MM.1S (cell line): ENCODE measurements around the gene ESR2.

Experiments
- EZH2 ChIP-seq: fragments of 300-600 bp; sonication (generic); optimal IDR thresholded peaks from 2 replicates; pipeline ENCODE3; 2017; ENCODE audit warnings: low read depth, mild to moderate bottlenecking, antibody characterized with exemption, low read length, mixed read lengths
- TF ChIP-seq, protein P1 (sequence below): fragments of 300-600 bp; sonication (generic); IDR thresholded peaks from 2 replicates; pipeline ENCODE4 v1.5.1; 2016; ENCODE audit warnings: antibody characterized with exemption, low read length, mixed read lengths

DNA sequence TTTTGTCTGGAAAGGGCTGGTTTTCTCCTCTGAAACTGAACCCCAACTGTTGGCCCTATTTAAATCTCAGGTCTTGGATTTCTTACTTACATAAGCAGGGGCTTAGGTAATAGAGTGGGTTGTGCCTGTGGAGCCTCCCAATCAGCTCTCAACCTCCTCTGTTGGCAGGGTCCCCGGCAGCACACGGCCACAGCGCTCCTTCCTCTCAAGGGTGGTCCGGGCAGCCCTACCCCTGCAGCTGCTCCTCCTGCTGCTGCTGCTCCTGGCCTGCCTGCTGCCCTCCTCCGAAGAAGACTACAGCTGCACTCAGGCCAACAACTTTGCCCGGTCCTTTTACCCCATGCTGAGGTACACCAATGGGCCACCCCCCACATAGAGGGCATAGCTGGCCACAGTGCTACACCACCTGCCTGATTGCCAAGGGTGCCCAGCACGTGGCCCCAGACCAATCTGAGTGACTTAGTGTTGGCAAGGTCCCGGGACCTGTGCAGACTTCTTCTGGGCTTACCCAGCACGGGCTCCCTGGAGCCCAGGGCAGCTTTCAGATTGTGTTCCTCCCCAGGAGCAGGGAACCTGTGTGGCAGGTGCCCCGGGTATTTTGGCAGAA, 68.9 kb downstream of the ESR2 start:
- TF ChIP-seq, protein P1, sequence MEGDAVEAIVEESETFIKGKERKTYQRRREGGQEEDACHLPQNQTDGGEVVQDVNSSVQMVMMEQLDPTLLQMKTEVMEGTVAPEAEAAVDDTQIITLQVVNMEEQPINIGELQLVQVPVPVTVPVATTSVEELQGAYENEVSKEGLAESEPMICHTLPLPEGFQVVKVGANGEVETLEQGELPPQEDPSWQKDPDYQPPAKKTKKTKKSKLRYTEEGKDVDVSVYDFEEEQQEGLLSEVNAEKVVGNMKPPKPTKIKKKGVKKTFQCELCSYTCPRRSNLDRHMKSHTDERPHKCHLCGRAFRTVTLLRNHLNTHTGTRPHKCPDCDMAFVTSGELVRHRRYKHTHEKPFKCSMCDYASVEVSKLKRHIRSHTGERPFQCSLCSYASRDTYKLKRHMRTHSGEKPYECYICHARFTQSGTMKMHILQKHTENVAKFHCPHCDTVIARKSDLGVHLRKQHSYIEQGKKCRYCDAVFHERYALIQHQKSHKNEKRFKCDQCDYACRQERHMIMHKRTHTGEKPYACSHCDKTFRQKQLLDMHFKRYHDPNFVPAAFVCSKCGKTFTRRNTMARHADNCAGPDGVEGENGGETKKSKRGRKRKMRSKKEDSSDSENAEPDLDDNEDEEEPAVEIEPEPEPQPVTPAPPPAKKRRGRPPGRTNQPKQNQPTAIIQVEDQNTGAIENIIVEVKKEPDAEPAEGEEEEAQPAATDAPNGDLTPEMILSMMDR: no peak
- no peak for TF ChIP-seq EZH2
